GM12872 (cell line): ENCODE results near the gene OBI1.

Experiments
- TF ChIP-seq, protein P1 (sequence below): IDR thresholded peaks from 3 replicates; pipeline ENCODE4 v1.5.1; 2011; ENCODE audit warnings: low read depth, mild to moderate bottlenecking, low read length, moderate library complexity; ENCODE audit not compliant: insufficient read depth

The OBI1 gene, protein sequence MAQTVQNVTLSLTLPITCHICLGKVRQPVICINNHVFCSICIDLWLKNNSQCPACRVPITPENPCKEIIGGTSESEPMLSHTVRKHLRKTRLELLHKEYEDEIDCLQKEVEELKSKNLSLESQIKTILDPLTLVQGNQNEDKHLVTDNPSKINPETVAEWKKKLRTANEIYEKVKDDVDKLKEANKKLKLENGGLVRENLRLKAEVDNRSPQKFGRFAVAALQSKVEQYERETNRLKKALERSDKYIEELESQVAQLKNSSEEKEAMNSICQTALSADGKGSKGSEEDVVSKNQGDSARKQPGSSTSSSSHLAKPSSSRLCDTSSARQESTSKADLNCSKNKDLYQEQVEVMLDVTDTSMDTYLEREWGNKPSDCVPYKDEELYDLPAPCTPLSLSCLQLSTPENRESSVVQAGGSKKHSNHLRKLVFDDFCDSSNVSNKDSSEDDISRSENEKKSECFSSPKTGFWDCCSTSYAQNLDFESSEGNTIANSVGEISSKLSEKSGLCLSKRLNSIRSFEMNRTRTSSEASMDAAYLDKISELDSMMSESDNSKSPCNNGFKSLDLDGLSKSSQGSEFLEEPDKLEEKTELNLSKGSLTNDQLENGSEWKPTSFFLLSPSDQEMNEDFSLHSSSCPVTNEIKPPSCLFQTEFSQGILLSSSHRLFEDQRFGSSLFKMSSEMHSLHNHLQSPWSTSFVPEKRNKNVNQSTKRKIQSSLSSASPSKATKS

DNA sequence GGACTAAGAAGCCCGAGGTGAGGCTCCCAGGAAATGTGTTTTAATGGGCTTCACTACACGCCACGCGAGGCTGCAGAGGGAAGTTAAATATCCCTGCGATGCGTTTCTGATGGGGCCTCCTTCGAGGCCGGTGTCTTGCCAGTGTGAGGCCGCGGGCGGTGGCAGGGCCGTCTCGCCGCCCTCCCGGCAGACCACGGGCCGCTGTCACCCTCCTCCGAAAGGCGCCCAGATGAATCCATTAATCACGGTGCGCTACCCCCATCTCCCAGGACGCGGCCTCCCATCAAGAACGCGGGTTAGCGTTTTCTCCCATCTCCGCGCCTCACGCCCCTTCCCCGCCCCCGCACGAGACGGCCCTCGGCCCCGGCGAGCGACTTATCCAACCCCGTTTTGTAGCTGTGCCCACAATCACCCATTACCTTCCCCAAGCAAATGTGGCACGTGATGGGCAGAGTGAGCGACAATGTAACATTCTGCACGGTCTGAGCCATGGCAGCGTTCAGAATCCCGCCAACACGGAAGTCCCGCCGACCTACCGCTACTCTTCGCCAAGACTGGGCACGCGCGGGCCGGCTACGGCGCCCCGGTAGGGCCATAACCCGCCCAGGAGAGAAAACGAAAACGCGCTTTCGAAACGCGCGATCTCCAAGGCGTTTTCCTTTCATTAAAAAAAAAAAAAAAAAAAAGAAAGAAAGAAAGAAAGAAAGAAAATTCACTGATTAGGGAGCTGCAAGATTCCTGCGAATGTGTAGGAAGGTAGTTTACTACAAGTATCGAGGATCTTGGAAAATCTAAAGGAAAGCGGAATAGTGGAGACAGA lies at the start of gene OBI1:
Gene OBI1 (minus strand): TSS at position 526 of the 820 bp plus-strand sequence. CDS start 35 bp downstream, at position 491.
- TF ChIP-seq, protein P1, sequence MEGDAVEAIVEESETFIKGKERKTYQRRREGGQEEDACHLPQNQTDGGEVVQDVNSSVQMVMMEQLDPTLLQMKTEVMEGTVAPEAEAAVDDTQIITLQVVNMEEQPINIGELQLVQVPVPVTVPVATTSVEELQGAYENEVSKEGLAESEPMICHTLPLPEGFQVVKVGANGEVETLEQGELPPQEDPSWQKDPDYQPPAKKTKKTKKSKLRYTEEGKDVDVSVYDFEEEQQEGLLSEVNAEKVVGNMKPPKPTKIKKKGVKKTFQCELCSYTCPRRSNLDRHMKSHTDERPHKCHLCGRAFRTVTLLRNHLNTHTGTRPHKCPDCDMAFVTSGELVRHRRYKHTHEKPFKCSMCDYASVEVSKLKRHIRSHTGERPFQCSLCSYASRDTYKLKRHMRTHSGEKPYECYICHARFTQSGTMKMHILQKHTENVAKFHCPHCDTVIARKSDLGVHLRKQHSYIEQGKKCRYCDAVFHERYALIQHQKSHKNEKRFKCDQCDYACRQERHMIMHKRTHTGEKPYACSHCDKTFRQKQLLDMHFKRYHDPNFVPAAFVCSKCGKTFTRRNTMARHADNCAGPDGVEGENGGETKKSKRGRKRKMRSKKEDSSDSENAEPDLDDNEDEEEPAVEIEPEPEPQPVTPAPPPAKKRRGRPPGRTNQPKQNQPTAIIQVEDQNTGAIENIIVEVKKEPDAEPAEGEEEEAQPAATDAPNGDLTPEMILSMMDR = no peak

DNA sequence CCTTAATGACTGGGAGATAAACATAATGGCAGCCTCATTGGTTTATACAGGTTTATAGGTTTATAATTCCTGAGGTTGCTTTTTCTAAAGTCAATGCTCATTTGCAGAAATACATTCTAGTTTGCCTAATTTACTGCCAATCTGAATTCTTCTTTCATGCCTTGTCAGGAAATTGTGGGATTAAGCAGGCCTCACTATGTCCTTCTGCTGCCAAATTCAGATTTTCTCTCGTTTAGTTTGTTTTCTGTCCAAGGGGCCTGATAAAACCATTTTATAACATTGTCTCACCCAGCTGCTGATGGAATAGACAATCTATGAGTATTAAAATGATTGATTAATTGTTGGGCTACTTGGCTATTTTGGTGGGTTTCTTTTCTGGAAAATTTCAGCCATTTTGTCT lies 42.4 kb upstream of the OBI1 start:
- TF ChIP-seq, protein P1 = no peak

DNA sequence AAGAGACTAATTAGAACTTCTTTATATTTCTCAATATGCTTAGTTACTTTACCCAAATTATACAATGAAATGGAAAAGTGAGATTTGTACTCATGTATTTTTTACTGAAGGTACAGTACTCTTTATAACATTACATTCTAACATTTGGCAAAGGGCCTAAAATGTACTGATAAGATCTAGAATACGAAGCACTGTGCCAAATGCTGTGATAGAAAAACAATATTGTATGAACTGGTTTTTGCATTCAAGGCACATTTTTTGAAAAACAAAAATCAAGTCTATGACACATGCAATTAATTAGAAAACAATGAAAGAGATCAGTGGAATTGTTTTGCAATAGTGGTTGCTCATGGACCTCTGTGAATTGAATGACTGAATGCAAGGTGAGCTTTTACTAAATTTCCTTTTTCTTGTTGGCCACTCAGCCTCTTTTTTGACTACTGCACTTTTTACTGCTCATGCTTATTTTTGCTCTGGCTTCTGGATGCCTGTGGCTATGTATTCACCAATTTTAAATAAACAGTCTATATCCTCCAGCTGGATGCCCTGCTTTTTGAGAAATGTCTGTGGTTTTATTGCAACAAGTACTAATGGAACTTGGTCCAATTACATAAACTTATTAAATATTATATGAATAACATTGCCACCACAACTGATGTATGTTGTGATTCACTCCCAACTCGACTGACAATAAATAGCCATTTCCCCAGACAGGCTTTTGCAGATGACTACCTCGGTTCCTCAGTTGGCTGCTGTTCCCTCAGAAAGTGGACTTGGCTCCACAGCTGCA lies 41.4 kb upstream of the OBI1 start:
- TF ChIP-seq, protein P1 = no peak

DNA sequence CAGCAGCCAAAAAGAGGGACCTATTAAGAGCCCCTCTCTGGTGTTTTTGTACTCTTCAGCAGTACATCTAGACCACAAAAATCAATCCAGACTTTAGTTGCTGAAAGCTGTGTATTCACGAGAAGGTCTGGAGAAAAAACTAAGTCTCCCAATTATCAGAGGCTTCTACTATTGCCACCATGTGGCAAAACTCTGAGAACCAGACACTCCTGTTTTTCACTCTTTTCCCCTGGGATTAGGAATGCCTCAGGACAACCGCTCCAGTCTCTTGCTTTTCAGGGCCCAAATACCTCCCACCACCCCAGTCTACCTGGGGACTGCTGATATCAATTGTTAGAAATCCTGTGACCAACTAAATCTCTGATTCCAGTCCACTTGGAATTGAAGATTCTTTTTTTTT lies 30.1 kb upstream of the OBI1 start:
- TF ChIP-seq, protein P1 = no peak

DNA sequence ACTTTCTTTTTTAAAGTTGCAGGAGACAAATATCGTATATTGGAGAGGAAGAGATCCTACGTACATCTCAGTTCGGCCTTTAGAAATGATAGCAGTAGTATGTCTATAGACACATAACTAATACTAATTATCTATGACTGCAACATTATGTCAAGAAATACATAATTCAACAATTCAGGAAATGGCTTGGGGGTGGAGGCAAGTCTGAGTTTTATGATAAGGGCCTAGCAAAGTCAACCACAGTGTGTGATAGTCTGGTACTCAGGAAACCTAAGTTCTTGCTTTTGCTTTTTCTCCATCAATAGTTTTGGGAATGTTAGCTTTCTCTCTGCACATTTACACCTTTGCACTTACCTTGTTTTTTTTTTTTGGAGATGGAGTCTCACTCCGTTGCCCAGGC lies 27.5 kb upstream of the OBI1 start:
- TF ChIP-seq, protein P1 = no peak

DNA sequence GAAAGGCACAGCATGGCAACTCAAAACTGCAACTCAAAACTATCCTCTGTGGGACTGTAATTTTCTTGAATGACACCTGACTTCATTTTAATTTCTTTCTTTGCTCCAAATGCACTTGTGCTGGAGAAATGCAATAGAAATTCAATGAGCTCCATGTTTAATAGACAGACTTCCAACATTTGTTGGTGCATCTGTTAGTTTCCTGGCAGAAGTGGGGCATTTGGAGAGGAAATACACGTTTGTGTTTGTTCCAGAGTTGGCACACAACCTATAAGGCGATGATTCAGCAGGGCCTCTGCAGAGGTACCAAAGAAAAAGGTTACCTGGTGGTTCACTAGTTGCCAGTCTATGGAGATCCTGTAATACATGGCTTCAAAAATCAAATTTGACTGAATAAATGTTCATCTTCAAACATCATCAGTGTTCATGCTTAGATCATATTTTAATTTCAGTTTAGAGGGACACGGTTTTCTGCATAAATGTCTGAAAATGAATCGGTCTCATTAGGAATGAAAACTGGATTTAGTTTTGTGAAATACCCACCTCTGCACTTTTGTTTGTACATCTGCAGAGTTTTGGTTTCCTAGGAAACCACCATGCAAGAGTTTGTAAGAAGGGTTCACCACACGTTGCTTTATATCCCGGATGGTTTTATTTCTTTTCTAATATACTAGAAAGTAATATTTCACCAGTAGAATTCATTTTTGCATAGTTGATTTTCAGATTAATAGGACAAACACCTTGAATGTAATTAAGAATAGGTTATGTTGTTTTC lies 21.8 kb upstream of the OBI1 start:
- TF ChIP-seq, protein P1 = no peak
